ENCODE results near the gene APBA2.

GRCh38 chr15:29110733-29111132, 225.0 kb downstream of the APBA2 start:
- TF ChIP-seq, protein P1, sequence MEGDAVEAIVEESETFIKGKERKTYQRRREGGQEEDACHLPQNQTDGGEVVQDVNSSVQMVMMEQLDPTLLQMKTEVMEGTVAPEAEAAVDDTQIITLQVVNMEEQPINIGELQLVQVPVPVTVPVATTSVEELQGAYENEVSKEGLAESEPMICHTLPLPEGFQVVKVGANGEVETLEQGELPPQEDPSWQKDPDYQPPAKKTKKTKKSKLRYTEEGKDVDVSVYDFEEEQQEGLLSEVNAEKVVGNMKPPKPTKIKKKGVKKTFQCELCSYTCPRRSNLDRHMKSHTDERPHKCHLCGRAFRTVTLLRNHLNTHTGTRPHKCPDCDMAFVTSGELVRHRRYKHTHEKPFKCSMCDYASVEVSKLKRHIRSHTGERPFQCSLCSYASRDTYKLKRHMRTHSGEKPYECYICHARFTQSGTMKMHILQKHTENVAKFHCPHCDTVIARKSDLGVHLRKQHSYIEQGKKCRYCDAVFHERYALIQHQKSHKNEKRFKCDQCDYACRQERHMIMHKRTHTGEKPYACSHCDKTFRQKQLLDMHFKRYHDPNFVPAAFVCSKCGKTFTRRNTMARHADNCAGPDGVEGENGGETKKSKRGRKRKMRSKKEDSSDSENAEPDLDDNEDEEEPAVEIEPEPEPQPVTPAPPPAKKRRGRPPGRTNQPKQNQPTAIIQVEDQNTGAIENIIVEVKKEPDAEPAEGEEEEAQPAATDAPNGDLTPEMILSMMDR (IDR thresholded peaks at IDR 0.05): no peak
- no peak for TF ChIP-seq EP300 (IDR thresholded peaks at IDR 0.05)
- TF ChIP-seq POLR2A (IDR thresholded peaks at IDR 0.05): no peak
